Adrenal gland (tissue), 12 donors: ENCODE data around the gene CYP1A2. TPM values are rescaled to one million over a fixed set of nuclear protein-coding genes. Genes with fewer than 3 reads are reported as not detected.
"Not testable (repeated sequence)": the region's sequence is repeated elsewhere in the genome, so short reads cannot be mapped to it uniquely, and the experiment has no call there.

ENCODE experiments used
- DNase-seq, 7 donors: peaks; one replicate each; pipeline ENCODE4 v3.0.0-alpha.2; 2019 to 2020
- H3K27ac ChIP-seq, 5 donors: fragments of 200-600 bp; sonication (generic) in 4 of 5; 1 replicate in 3 of 5; 2 replicates in 2 of 5; pipeline versions ENCODE4 v1.5.1 to v1.8.0; 2016 to 2020; ENCODE audit warnings: mild to moderate bottlenecking in 1 of 5
- H3K27me3 ChIP-seq: fragments of 200-600 bp; 2 replicates; pipeline ENCODE4 v1.8.0; 2021
- H3K36me3 ChIP-seq, 2 donors: fragments of 200-600 bp; replicated peaks in 1 of 2; 1 replicate in 1 of 2; 2 replicates in 1 of 2; pipeline versions ENCODE4 v1.5.1 to v1.8.0; 2018 to 2022
- H3K4me1 ChIP-seq, 2 donors: fragments of 200-600 bp; replicated peaks in 1 of 2; 1 replicate in 1 of 2; 2 replicates in 1 of 2; pipeline versions ENCODE4 v1.5.1 to v1.8.0; 2018 to 2021
- H3K4me3 ChIP-seq, 4 donors: fragments of 200-600 bp; sonication (generic) in 3 of 4; one replicate each; pipeline ENCODE4 v1.5.1; 2016 to 2018
- H3K9me3 ChIP-seq, 3 donors: fragments of 200-600 bp; sonication (generic) in 1 of 3; replicated peaks in 1 of 3; 1 replicate in 2 of 3; 2 replicates in 1 of 3; pipeline versions ENCODE4 v1.5.1 to v1.8.0; 2016 to 2021
- CTCF ChIP-seq, 6 experiments: fragments of 450-650 bp in 4 of 6; fragments of 200-600 bp in 2 of 6; sonication (generic) in 1 of 6; IDR thresholded peaks; 1 replicate in 5 of 6; 2 replicates in 1 of 6; pipeline versions ENCODE4 v1.5.1 to v1.8.0; 2016 to 2021; ENCODE audit warnings: antibody characterized with exemption in 6 of 6, mild to moderate bottlenecking in 2 of 6, moderate library complexity in 1 of 6
- POLR2A ChIP-seq, 2 donors: fragments of 450-650 bp; IDR thresholded peaks; one replicate each; pipeline ENCODE4 v1.6.1; 2017; ENCODE audit warnings: antibody characterized with exemption in 2 of 2, mild to moderate bottlenecking in 2 of 2, moderate library complexity in 1 of 2
- WGBS, 4 donors: extraction: QIAGEN DNeasy Blood & Tissue Kit in 2 of 4; methylation state at CpG; one replicate each; pipeline versions ENCODE4 v1.1.5 to v1.1.7; 2013 to 2017; 5-methylcytosine and 5-hydroxymethylcytosine counted together
- intact Hi-C, 2 donors: fragments of 100-400 bp; cut with DNase I; formaldehyde crosslinking; loops; one replicate each; pipeline versions ENCODE4 v1.14.1 to v1.15.0; 2022 to 2023
- polyA plus RNA-seq, 3 donors: library from polyadenylated mRNA; stranded (reverse); fragments of 200-250 nt in 2 of 3; fragments of 350-450 nt in 1 of 3; fragmentation: Illumina TruSeq in 1 of 3; extraction: RNeasy Lipid Tissue Mini Kit (QIAGEN cat#74804) in 1 of 3; gene quantifications; one replicate each; pipeline ENCODE4 v1.2.3, GENCODE V29; 2013 to 2014
- total RNA-seq, 9 donors: library from RNA; depleted of rRNA in 4 of 9; stranded (reverse); fragments of >200 nt in 4 of 9; fragments of 120-200 nt in 1 of 9; fragmentation: NEBNext Ultra II Directional in 1 of 9; extraction: Animal tissue kit (Norgen Biotek cat#: 25700) in 1 of 9; gene quantifications; one replicate each; pipeline versions ENCODE4 v1.1.0 to v1.2.4, GENCODE V29; 2013 to 2023
- donor health status: healthy with polysubstance abuse.
- donor health status: Bipolar disorder and iron deficiency.
- donor health status: DM: yes; HTN: yes; CAD: no.
- donor health status: DM: no; HTN: no; CAD: no.
- donor health status: DM: no; HTN: no; CAD: no.
- donor health status: DM: yes; HTN: yes; CAD: no.

CYP1A2 gene
- total and polyA plus RNA-seq, 12 donors = not detected

- intact Hi-C loops = no loop called here
- Histone ChIP-seq H3K4me3 (peak overlapping the region in 1 of 4 donors; percentile 93), H3K27me3 (no peaks in the 10 kb centered on the region), H3K9me3 (no peaks in the 10 kb centered on the region), H3K4me1 (peaks cover 24 to 74% of the 10 kb centered on the region in 2 donors), H3K36me3 (no peaks in the 10 kb centered on the region), H3K27ac (peak overlapping the region in 3 of 5 donors; percentile 42 to 96 (median 67))
- TF ChIP-seq CTCF (IDR thresholded peaks at IDR 0.05) (no peak), POLR2A (IDR thresholded peaks at IDR 0.05) (no peak)
- WGBS, 4 donors = 14 to 30% (median 25%) methylated on average over 2 to 3 of the region's 3 CpGs
- no peak for DNase-seq
Observed at GRCh38 chr15:74783808-74784175, 35.1 kb downstream of the CYP1A2 start.

- intact Hi-C loops = no loop called here
- WGBS, 4 donors = 70 to 77% (median 73%) methylated on average over 8 of the region's 8 CpGs
- no peak for DNase-seq
- no peak overlapping the region for H3K4me3 ChIP-seq
- H3K4me1 ChIP-seq = peaks cover 26 to 83% of the 10 kb centered on the region in 2 donors
- TF ChIP-seq POLR2A (IDR thresholded peaks at IDR 0.05) = no peak
- no peak for TF ChIP-seq CTCF (IDR thresholded peaks at IDR 0.05)
- H3K36me3 ChIP-seq = no peaks in the 10 kb centered on the region
- peak overlapping the region in 1 of 5 donors; percentile 67 for H3K27ac ChIP-seq
- H3K27me3 ChIP-seq = no peaks in the 10 kb centered on the region
- no peaks in the 10 kb centered on the region for H3K9me3 ChIP-seq
Observed at GRCh38 chr15:74784426-74785193, 36.0 kb downstream of the CYP1A2 start.

- peak overlapping the region in 1 of 5 donors; percentile 58 for H3K27ac ChIP-seq
- no peaks in the 10 kb centered on the region for H3K9me3 ChIP-seq
- H3K36me3 ChIP-seq = no peaks in the 10 kb centered on the region
- peaks cover 34 to 84% of the 10 kb centered on the region in 2 donors for H3K4me1 ChIP-seq
- no peak for DNase-seq
- no peak overlapping the region for H3K4me3 ChIP-seq
- WGBS, 4 donors = 73 to 92% (median 78%) methylated on average over 10 to 13 of the region's 13 CpGs
- TF ChIP-seq POLR2A (IDR thresholded peaks at IDR 0.05) (no peak), CTCF (IDR thresholded peaks at IDR 0.05) (no peak)
- H3K27me3 ChIP-seq = no peaks in the 10 kb centered on the region
- intact Hi-C loops = no loop called here
Observed at GRCh38 chr15:74785194-74786032, 36.8 kb downstream of the CYP1A2 start.

- H3K27ac ChIP-seq = peak overlapping the region in 2 of 5 donors; percentile 60 to 83
- H3K27me3 ChIP-seq, intact Hi-C loops, H3K36me3 ChIP-seq, DNase-seq, H3K9me3 ChIP-seq, H3K4me3 ChIP-seq: not testable (repeated sequence)
- H3K4me1 ChIP-seq = peaks cover 35 to 86% of the 10 kb centered on the region in 2 donors
- WGBS, 4 donors = 84 to 89% (median 88%) methylated on average over 8 to 12 of the region's 12 CpGs
Observed at GRCh38 chr15:74786081-74786480, 37.4 kb downstream of the CYP1A2 start.
